Measurements from ENCODE around the gene OPCML.

The OPCML gene

DNA sequence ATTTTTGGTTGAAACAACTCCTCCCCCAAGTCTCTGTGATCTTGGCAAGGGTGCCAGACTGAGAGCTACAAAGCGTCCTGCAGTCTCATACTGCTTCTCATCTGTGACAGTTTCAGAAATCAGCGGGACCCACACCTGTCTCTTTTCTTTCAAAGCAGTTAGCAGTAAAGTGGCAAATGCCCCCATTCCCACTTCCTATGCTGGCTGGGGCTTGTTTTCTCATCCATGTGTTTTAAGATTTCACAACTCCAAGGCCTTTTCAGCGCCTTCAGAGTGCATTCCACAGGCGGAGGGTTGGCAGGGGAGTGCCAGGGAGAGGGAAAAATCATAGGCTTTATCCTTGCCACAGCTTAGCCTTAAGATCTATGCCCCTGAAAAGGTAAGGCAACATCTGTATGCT lies 493.5 kb downstream of the OPCML start:
- Mint-ChIP-seq H3K27me3 (ENCODE audit: low read depth, poor library complexity) (peaks cover 10% of the 10 kb centered on the region), H3K4me3 (no peak overlapping the region), H3K27ac (peak overlapping the region; percentile 37), H3K4me1 (peaks cover 28% of the 10 kb centered on the region), H3K36me3 (ENCODE audit: low read depth) (no peaks in the 10 kb centered on the region), H3K9me3 (no peaks in the 10 kb centered on the region)
- no peak for DNase-seq
- TF ChIP-seq, protein P1, sequence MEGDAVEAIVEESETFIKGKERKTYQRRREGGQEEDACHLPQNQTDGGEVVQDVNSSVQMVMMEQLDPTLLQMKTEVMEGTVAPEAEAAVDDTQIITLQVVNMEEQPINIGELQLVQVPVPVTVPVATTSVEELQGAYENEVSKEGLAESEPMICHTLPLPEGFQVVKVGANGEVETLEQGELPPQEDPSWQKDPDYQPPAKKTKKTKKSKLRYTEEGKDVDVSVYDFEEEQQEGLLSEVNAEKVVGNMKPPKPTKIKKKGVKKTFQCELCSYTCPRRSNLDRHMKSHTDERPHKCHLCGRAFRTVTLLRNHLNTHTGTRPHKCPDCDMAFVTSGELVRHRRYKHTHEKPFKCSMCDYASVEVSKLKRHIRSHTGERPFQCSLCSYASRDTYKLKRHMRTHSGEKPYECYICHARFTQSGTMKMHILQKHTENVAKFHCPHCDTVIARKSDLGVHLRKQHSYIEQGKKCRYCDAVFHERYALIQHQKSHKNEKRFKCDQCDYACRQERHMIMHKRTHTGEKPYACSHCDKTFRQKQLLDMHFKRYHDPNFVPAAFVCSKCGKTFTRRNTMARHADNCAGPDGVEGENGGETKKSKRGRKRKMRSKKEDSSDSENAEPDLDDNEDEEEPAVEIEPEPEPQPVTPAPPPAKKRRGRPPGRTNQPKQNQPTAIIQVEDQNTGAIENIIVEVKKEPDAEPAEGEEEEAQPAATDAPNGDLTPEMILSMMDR (IDR thresholded peaks at IDR 0.05) = no peak

GRCh38 chr11:133034929-133035328 lies 497.4 kb downstream of the OPCML start:
- Mint-ChIP-seq H3K27me3 (ENCODE audit: low read depth, poor library complexity) (peaks cover 10% of the 10 kb centered on the region), H3K36me3 (ENCODE audit: low read depth) (no peaks in the 10 kb centered on the region), H3K9me3 (no peaks in the 10 kb centered on the region), H3K4me1 (no peaks in the 10 kb centered on the region), H3K4me3 (no peak overlapping the region), H3K27ac (no peak overlapping the region)
- TF ChIP-seq, protein P1 (IDR thresholded peaks at IDR 0.05) = no peak
- no peak for DNase-seq

- Mint-ChIP-seq H3K4me1 (no peaks in the 10 kb centered on the region), H3K36me3 (ENCODE audit: low read depth) (no peaks in the 10 kb centered on the region), H3K4me3 (no peak overlapping the region), H3K27me3 (ENCODE audit: low read depth, poor library complexity) (peaks cover 3% of the 10 kb centered on the region), H3K27ac (no peak overlapping the region), H3K9me3 (no peaks in the 10 kb centered on the region)
- TF ChIP-seq, protein P1 (IDR thresholded peaks at IDR 0.05) = no peak
- DNase-seq = no peak
Observed at GRCh38 chr11:133029107-133029506, 503.2 kb downstream of the OPCML start.

- no peak for DNase-seq
- no peaks in the 10 kb centered on the region for H3K36me3 Mint-ChIP-seq (ENCODE audit: low read depth)
- H3K27me3 Mint-ChIP-seq (ENCODE audit: low read depth, poor library complexity) = peaks cover 10% of the 10 kb centered on the region
- H3K9me3 Mint-ChIP-seq = no peaks in the 10 kb centered on the region
- H3K4me1 Mint-ChIP-seq = no peaks in the 10 kb centered on the region
- no peak overlapping the region for H3K4me3 Mint-ChIP-seq
- H3K27ac Mint-ChIP-seq = no peak overlapping the region
- TF ChIP-seq, protein P1 (IDR thresholded peaks at IDR 0.05) = no peak
Observed at GRCh38 chr11:133026952-133027351, 505.3 kb downstream of the OPCML start.

DNA sequence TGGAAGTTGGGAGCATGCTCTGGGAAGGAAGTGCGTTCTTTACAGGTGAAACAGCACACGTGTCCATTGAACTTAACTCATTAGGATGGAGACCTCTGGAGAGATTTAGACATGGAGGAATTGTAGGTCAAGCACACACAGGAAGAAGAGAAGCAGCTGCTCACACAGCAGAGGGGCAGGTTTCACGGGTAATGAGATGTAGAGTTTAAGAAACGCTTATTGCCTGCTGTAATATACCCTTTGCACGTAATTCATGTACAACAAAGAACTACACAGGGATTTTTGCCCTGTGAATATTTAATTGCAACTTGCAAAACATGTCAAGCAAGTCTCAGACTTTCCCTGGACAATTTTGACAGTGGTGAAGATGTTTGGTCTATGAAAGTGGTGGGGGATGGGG lies 508.0 kb downstream of the OPCML start:
- Mint-ChIP-seq H3K4me3 (no peak overlapping the region), H3K27ac (no peak overlapping the region), H3K9me3 (no peaks in the 10 kb centered on the region), H3K4me1 (no peaks in the 10 kb centered on the region), H3K27me3 (ENCODE audit: low read depth, poor library complexity) (peaks cover 15% of the 10 kb centered on the region), H3K36me3 (ENCODE audit: low read depth) (no peaks in the 10 kb centered on the region)
- no peak for DNase-seq
- TF ChIP-seq, protein P1 (IDR thresholded peaks at IDR 0.05) = no peak

DNA sequence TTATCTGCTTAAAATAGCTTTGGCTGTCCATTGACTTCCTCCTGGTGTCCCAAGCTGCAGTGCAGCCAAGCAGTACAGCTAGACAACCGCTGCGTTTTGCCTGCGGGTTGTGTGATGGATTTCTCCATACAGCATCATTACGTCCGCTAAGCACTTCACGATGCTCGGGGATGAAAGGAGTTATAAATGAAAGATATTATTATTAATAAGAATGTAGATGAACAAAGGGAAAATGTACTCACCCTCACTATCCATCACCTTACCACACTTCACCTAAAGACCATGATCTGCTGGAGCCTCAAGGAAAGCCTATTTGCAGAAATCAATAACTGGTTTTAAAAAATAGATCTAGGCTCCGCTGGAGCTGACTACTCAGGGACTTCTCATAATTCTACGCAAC lies 509.1 kb downstream of the OPCML start:
- peaks cover 17% of the 10 kb centered on the region for H3K27me3 Mint-ChIP-seq (ENCODE audit: low read depth, poor library complexity)
- no peaks in the 10 kb centered on the region for H3K36me3 Mint-ChIP-seq (ENCODE audit: low read depth)
- TF ChIP-seq, protein P1 (IDR thresholded peaks at IDR 0.05) = no peak
- no peak overlapping the region for H3K4me3 Mint-ChIP-seq
- no peaks in the 10 kb centered on the region for H3K4me1 Mint-ChIP-seq
- DNase-seq = no peak
- H3K9me3 Mint-ChIP-seq = no peaks in the 10 kb centered on the region
- no peak overlapping the region for H3K27ac Mint-ChIP-seq

Measured in nephron progenitor cell (in vitro differentiated cells).